HG03196 (cell line): Measurements from ENCODE around the gene CXCR4.
"Not testable (repeated sequence)": the region's sequence is repeated elsewhere in the genome, so short reads cannot be mapped to it uniquely, and the experiment has no call there.

Experiments
- ATAC-seq: cut with Tn5 transposase; IDR thresholded peaks from one replicate; pipeline ENCODE4 v1.9.1; 2021; ENCODE audit not compliant: unreplicated experiment

Gene CXCR4

GRCh38 chr2:136115183-136115761, 2.7 kb downstream of the CXCR4 start:
- ATAC-seq = no peak

GRCh38 chr2:136114382-136114781, 3.6 kb downstream of the CXCR4 start:
- ATAC-seq = no peak

GRCh38 chr2:136113209-136113971, 4.6 kb downstream of the CXCR4 start:
- no peak for ATAC-seq

GRCh38 chr2:136112317-136113208, 5.4 kb downstream of the CXCR4 start:
- no peak for ATAC-seq

GRCh38 chr2:136111711-136112110, 6.2 kb downstream of the CXCR4 start:
- no peak for ATAC-seq

- no peak for ATAC-seq
Observed at GRCh38 chr2:136110526-136110925, 7.4 kb downstream of the CXCR4 start.

- no peak for ATAC-seq
Observed at GRCh38 chr2:136108463-136108862, 9.5 kb downstream of the CXCR4 start.

GRCh38 chr2:136107051-136108033, 10.6 kb downstream of the CXCR4 start:
- ATAC-seq = no peak

GRCh38 chr2:136106505-136106904, 11.4 kb downstream of the CXCR4 start:
- no peak for ATAC-seq

GRCh38 chr2:136104977-136105376, 13.0 kb downstream of the CXCR4 start:
- no peak for ATAC-seq

- ATAC-seq = no peak
Observed at GRCh38 chr2:136101042-136101441, 16.9 kb downstream of the CXCR4 start.

GRCh38 chr2:136098441-136098840, 19.5 kb downstream of the CXCR4 start:
- no peak for ATAC-seq

- ATAC-seq = no peak
Observed at GRCh38 chr2:136093583-136093982, 24.4 kb downstream of the CXCR4 start.

GRCh38 chr2:136091899-136092298, 26.1 kb downstream of the CXCR4 start:
- ATAC-seq = no peak

- not testable (repeated sequence) for ATAC-seq
Observed at GRCh38 chr2:136087901-136088460, 30.0 kb downstream of the CXCR4 start.

GRCh38 chr2:136086253-136087016, 31.5 kb downstream of the CXCR4 start:
- ATAC-seq = no peak

- no peak for ATAC-seq
Observed at GRCh38 chr2:136085453-136086209, 32.3 kb downstream of the CXCR4 start.

GRCh38 chr2:136081582-136082210, 36.3 kb downstream of the CXCR4 start:
- ATAC-seq = no peak
